ENCODE measurements around the gene C15orf61. TPM values are rescaled to one million over a fixed set of nuclear protein-coding genes. Genes with fewer than 3 reads are reported as not detected.
A peak's percentile ranks its signal among the peaks of the same experiment; 100 is the strongest.

C15orf61 gene
- total RNA-seq, 1 donor from 2014 or later: 2.0 TPM

DNA sequence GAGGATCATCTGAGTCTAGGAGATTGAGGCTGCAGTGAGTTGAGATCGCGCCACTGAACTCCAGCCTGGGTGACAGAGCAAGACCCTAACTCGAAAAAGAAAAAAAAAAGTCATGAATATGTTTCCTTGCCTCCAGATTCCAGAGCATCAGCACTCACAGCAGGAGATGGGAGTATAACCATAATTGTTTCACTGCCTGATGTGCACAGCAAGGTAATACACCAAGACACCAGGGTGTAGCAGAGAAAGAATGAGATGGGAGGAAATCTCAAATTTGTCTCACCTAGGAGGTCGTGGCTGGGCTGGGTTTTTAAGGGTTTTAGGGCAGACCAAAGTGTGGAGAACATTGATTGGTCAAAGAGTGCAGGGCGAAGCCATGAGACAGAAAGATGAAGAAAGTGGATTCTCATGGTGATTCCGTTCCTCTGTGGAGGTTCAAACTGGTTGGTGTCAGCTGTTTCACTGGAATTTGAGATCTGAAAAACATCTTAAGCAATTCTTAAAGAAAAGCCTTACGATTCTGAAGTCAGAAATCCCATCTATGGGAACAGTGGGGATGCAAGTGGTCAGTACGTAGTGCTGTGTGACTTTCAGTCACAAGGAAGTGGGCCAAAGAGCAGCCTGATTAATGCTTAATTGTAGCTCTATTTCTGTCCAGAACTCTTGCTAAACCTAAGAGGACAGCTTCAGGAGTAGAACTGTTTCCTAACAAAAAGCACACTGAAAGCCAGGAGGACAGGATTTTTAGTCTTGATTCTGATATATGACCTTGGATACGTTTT is 7.8 kb upstream of the C15orf61 start:
- no peak for DNase-seq (ENCODE audit: low read depth in 2 of 2)

DNA sequence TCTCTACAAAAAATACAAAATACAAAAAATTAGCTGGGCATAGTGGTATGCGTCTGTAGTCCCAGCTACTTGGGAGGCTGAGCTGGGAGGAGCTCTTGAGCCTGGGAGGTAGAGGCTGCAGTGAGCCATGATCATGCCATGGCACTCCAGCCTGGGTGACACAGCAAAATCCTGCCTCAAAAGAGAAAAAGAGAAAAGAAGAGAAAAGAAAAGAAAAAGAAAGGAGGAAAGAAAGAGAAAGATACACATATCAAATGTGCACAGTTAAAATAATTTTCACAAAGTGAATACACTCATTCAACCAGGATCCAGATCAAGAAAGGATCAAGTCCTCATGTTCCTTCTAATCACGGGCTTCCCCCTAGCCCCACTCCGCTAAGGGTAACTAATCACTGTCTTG is 5.8 kb upstream of the C15orf61 start:
- DNase-seq (ENCODE audit: low read depth in 2 of 2): no peak

DNA sequence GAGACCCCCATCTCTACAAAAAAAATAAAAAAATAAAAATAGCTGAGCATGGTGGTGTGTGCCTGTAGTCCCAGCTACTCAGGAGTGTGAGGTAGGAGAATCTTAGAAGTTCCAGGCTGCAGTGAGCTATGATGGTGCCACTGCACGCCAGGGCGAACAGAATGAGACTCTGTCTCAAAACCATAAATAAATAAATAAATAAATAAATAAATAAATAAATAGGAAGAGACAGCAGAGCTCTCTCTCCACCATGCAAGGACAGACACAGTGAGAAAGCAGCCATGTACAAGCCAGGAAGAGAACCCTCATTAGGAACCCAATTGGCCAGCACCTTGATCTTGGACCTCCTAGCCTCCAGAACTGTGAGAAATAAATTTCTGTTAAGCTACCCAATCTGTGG is 5.4 kb upstream of the C15orf61 start:
- no peak for DNase-seq (ENCODE audit: low read depth in 2 of 2)

DNA sequence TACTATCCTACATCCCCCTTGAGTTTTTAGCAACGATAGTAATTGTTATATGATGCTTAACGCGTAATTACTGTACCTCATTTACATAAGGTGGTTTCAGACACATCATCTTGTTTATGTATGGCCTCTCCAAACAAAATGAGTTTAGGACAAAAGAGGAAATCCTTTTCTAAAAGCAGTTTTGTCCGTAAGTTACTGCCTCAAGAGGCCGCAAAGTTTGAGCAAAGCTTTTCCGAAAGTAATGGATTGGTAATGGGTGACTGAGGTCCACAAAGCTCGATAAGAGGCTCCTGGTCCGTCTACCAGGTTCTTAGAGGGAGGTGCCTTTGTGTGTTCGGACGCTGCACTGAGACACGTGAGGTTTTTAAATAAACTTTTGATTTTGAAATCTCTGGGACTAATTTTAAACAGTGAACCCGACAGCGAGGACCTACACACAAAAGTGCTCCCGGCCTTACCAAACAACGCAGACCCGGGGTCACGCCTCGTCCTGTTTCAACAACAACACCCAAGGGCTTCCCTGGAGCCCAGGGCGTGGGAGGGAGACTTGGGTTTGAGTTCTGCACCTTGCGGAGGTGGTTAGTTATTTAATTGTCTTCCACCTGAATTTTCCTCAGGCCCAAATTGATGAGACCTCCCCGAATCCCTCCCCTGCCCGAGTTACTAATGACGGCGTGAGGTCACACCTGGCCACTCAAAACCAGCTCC is 456 bp upstream of the C15orf61 start:
- DNase-seq (ENCODE audit: low read depth in 2 of 2): peak; percentile 11 to 30

DNA sequence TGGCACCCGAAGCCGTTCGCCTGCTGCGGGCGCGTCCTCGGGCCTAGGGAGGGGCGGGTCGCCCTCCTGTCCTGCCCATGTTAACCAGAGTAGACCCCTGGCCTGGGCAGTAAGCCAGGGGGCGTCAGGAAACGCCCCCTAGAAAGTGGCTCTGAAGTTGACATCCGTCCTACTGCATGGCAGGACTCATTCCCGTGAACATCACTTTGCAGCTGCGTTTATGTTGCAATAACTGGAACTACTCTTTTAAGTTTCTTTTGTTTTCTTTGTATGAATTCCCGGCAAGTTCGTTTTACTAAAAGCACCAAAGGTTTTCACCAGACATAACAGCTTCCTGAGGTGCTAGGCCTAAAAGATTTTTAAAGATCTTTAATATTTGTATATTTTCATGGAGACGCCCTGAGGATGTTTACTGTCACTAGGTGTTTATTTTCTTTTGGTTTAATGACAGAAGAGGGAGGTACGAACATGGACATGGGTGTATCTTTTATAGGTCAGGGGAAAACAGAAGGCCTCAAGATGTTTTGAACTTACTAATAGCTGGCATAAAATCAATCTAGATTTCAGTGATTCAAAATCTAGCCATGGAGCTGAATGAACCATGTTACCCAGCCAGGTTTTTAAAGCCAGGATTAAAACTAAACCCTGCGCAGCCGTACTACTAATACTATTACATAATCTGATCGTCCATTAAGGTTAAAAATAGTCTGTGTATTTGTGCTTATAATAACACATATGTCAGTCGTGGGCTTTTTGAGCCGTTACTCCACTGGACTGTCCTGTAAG is 1.0 kb downstream of the C15orf61 start:
- peak; percentile 44 to 50 for DNase-seq (ENCODE audit: low read depth in 2 of 2)

DNA sequence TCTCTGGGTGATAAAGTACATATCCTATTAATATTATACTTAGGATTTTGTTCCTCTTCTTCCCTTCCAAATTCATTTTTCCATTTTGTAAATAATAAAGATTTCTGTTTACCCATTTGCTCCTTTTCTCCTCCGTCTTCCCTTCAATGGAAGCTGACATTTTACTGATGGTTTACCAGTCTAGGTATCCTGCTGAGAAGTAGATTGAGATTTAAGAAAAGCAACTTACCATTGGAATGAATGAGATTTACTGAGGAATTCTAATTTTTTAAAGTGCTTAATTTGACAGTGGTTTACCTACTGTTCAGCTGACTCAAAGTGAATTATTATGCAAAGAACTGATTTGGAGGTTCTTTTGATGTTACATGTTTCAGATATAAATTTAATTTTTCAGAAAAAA is 2.4 kb downstream of the C15orf61 start:
- DNase-seq (ENCODE audit: low read depth in 2 of 2): no peak

DNA sequence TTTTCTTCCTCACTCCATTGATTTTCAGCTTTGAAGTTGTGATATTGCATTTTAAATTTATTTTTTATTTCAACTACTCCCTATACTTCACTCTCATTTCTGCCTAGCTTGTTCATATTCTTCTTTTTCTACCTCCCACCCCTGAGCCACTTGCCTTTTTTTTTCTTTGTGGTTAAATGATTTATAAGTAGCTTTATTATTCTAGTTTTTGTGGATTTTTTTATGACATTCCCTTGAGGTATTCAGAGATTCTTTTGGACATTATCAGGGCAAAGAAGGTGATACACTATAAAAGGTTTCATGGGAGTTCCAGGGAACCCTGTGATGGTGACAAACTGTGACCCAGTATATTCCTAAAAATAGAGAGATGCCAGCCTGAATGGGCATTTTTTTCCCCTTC is 3.3 kb downstream of the C15orf61 start:
- DNase-seq (ENCODE audit: low read depth in 2 of 2): no peak

DNA sequence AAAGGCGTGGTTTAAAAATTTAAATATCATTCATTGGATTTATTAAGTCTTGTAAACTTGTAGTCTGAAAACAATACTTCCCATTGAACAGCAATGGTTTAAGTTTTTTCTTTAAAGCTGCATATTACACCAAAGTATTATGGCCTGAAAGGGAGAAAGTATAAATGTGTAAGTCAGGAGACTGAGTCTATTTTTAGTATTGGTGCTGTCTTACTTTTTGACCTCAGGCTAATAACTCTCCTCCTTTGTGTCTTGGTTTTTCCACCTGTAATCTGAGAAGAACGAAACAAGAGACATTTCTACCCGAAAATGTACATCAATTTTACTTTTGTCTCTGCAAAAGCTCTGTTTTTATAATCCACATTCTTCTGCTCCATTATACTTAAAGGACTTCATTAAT is 7.6 kb downstream of the C15orf61 start:
- DNase-seq (ENCODE audit: low read depth in 2 of 2): no peak

DNA sequence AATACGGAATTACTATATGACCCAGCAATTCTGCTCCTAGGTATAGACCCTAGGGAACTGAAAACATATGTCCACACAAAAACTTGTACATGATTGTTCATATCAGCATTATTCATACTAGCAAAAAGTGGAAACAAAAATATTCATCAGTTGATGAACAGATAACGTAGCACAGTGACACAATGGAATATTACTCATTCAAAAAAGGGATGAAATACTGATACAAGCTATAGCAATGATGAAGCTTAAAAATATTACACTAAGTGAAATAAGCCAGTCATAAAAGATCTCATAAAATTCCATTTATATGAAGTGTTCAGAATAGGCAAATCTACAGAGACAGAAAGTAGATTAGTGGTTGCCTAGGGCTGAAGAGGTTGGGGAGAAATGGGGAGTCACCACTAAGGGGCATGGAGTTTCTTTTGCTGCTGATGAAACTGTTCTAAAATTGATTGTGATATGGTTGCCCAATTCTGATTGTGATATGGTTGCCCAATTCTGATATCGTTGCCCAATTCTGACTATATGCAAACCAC is 10.5 kb downstream of the C15orf61 start:
- peak; percentile 2 to 24 for DNase-seq (ENCODE audit: low read depth in 2 of 2)

DNA sequence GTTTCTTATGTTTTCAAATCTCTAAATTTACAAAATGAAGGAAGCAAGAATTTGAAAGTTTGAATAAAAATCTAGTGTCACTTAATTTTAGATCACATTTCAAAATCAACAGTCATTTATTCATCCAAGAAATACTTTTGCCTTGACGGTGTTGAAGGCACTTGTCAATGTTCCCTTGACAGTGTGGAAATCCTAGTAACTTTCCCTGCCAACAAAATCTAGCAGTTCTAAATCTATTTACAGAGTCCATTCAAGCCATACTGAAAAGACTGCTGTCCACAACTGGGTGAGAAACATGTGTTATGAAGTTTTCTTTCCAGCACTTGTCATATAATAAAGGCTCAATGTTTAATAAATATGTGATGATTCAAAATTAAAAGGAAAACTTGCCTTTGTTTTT is 12.9 kb downstream of the C15orf61 start:
- DNase-seq (ENCODE audit: low read depth in 2 of 2): no peak

DNA sequence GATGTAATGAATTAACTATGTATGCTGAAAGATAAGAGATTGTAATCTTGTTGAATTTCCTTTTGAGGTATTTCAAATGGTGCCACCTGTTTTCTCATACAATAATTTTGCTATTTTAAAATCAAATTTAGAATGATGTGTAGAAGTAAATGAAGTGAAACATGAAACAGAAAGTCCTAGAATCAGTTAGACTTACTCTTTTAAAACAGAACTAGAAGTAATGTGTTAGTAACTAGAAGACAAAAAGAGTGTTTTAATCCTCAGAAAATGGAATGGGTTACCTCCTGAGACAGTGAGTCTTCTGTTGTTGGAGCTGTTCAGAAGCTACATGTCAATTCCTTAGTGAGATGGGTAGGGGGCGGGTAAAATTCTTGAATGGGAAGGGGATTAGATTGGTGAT is 13.4 kb downstream of the C15orf61 start:
- DNase-seq (ENCODE audit: low read depth in 2 of 2): no peak

DNA sequence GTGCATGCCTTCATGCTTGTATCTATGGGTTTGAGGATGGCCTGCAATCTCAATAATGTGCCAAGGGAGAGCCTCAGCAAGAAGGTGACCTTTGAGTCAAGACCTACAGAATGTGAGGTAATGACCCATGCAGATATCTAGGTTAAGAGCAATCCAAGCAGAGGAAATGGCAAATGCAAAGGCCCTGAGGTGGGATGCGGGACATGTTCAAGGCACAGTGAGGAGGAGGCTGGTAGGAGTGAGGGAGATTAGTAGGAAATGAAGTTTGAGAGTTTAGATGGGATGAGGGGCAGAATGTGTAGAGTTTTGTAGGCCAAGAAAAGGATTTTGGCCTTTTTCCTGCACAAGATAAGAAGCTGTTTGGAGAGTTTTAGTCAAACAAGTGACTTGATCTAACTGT is 16.8 kb downstream of the C15orf61 start:
- no peak for DNase-seq (ENCODE audit: low read depth in 2 of 2)

DNA sequence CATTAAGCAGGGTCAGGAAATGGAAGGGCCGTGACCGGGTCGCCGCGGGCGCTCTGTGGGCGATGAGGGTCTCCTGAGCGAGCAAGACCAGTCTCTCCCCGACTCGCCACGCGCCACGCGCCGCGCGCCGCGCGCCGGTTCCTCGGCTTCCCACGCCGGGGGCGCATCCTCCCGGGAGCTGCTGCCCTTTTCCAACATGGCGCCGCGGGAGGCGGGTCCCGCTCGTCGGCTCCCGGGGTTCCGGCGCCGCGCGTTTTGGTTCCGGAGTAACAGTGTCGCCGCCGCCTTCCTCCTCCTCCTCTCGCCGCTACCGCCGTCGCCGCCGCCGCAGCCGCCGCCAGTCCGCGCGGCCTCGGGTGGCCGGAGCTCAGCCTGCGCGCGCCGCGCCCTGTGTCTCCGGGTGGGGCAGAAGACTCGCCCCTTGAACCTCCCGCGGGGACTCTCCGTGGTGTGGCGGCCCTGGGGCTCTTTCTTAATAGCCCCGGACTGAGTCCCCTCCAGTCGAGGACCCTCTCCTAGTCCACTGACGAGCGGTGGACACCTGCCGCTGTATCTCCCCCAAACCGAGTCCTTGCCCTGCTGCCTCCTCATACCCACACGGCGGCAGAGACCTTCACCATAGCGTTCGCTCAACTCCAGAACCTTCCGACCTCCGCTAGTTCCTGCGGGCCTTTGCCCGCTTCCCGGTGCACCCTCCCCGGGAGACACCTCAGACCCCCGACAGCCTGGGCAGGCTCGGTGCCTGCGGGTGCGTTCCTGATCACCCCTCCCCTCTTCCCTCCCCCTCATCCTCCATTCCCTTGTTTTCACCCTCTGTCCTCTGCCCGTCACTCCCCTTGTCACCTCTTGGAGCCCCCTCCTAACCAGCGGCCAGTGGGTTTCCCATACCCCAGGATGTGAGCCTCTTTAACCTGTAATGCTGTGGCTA is 21.8 kb downstream of the C15orf61 start, which contains the start of gene MAP2K5:
TSS of gene MAP2K5 (plus strand) at position 284 of the 928 bp plus-strand sequence. CDS start at position 917, 633 bp downstream.
- peak; percentile 77 to 81 for DNase-seq (ENCODE audit: low read depth in 2 of 2)

DNA sequence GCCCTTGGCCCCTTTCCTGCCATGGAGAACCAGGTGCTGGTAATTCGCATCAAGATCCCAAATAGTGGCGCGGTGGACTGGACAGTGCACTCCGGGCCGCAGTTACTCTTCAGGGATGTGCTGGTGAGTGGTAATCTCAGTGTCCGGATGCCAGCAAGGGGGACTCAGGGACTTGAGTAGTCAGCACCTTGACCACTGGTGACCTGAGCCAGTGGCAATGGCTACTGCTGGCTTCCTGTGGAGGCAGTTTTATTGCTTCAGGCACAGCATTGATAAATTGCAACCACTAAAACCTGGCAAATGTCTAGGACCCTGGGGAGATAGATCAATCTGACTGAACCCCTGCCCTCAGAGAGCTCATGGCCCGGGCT is 22.4 kb downstream of the C15orf61 start:
- peak; percentile 25 to 27 for DNase-seq (ENCODE audit: low read depth in 2 of 2)

DNA sequence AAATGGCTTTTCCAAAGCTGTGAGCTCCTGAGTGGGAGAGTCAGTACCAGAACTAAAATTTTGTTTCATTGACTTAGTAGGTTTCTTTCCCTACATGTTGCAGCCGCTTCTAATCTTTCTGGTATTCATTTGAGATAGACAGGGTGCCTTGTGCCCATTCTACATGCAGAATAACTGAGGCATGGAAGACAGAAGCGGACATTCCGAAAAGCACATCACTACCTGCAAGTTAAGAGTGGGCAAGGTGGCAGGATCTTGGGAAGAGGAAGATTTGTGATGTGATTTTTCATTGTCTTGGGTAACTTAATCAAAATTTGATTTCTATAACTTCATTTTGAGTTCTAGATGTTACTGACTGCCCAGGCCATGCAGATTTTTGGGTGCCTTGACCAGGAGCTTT is 23.5 kb downstream of the C15orf61 start:
- DNase-seq (ENCODE audit: low read depth in 2 of 2): no peak

DNA sequence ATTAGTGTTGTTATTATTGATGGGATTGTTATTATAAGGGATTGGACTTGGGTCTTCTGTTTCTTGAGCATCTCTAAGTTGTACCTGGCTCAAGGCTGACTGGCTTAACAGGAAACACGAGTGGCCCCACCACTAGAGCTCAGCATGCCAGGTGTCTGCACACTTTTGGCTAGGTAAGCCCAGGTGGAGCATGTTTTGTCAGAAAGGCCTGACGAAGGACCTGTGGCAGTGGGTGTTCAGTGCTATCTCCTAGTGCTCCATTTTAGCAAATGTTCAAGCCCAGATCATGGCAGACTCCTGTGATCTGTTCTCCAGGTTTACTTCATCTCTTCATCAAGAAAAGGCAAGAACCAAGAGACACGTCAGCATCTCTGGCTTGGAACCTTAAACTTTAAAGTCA is 24.9 kb downstream of the C15orf61 start:
- no peak for DNase-seq (ENCODE audit: low read depth in 2 of 2)

DNA sequence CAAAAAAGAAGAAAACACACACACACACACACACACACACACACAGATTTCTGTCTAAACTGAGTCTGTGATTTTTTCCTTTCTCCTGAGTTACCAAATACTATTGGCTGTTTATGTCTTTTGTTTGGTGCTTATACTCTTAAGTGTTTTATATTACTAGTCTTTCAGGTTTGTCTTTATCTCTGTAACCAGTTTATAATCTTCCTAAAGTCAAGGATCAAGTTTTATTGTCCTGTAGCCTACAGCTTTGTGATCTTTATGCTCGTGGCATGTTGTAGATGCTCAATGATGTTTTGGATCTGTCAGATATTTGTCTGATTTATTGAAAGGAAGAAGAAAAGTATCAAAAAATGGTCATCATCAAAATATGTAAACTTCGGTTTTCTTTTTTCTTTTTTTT is 26.1 kb downstream of the C15orf61 start:
- no peak for DNase-seq (ENCODE audit: low read depth in 2 of 2)

DNA sequence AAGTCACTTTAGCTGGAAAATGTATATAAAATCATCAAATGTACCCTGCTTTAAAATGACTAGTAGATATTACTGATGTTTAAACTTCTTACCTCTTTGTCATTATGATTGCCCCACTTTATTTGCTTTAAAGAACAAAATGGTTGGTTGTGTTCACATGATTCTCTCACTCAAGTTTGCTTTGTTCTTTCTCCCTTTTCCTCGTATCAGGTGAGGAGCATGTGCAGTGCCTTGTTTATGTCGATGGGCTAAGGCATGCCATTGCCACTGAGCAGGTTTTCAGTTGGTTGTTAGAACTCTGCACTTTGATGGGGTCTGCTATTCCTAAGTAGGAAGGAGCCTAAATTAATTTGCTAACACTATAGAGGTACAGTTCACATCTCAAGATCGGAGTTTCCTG is 26.9 kb downstream of the C15orf61 start:
- no peak for DNase-seq (ENCODE audit: low read depth in 2 of 2)

DNA sequence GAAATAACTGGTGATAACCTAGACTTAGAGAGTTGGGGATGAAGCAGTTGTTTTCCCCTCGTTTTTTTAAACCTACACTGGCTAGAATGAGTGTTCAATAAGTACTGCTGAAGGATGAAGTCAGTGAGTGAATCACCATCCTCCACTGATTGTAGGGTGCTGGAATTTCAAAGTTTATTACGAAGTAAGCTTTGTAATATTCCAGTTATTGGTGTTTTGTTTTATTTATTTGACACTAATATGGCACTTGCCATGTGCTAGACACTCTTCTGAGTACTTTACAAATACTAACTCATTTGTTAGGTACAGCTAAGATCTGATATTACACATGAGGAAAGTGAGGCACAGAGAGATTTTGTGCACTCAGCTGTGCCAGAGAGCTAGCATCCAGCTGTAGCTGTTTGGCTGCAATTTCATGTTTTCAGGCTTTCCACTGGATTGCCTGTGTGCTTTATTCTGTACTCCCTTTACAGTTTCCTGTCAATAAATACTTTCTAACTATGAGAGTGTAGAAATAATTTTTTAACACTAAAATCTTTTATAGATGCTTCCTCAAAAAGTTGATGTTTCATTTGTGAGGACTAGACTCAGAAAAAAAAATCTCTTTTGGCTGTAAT is 27.4 kb downstream of the C15orf61 start:
- peak in 1 of 2 donors; percentile 21 for DNase-seq (ENCODE audit: low read depth in 2 of 2)

DNA sequence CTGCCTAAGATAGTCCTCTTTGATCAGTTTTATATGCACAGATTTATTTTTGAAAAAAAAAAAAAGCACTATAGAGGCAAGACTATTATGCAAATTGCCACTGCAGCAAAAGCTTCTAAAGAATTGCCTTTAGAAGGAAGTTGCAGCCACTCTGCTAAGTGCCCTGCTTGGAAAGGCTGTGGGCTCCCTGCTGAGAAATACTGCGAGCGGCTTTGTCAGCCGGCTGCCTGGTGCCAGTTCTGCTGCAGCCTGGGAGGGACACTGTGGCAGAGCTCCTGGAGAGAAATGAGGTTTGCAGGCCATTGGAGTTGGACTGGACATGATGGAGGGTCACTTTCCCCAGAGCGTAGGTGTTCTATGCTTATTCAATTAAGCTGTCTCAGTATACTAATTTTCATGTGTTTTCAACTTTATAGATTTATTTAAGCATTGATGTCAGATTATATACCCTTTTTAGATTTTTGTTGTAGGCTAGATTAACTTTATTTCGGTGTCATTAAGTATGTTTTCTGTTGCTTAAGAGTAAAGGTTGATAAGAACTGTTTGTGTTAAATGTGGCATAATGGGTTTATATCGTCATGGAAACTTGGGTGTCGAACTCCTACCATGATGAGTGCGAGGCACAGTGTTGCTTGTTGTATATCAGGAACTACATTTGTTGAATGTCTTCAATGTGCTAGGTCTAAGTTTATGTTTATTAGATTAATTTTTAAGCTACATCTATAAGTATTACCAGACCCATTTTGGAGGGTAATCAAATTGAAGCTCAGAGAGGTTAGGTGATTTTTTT is 28.1 kb downstream of the C15orf61 start:
- peak in 1 of 2 donors; percentile 9 for DNase-seq (ENCODE audit: low read depth in 2 of 2)

Data from lung microvascular endothelial cell (primary cell).